Tibial artery (tissue), 4 donors: ENCODE data around the gene TMEM190.

Experiments used
- DNase-seq, 2 donors: peaks; one replicate each; pipeline ENCODE4 v3.0.0-alpha.2; 2019
- H3K27ac ChIP-seq, 2 donors: fragments of 200-600 bp; sonication (generic) in 1 of 2; 1 replicate in 1 of 2; 2 replicates in 1 of 2; pipeline ENCODE4 v1.5.1; 2018 to 2019; ENCODE audit warnings: mild to moderate bottlenecking in 1 of 2
- H3K27me3 ChIP-seq, 2 donors: fragments of 200-600 bp; sonication (generic) in 1 of 2; one replicate each; pipeline versions ENCODE4 v1.5.1 to v1.6.0; 2016 to 2019
- H3K36me3 ChIP-seq, 3 donors: fragments of 200-600 bp; sonication (generic) in 2 of 3; one replicate each; pipeline ENCODE4 v1.5.1; 2016 to 2019; ENCODE audit warnings: mild to moderate bottlenecking in 2 of 3
- H3K4me1 ChIP-seq, 4 donors: fragments of 200-600 bp; sonication (generic) in 2 of 4; 1 replicate in 3 of 4; 2 replicates in 1 of 4; pipeline ENCODE4 v1.5.1; 2016 to 2019
- H3K4me3 ChIP-seq, 2 donors: fragments of 200-600 bp; sonication (generic) in 1 of 2; 1 replicate in 1 of 2; 2 replicates in 1 of 2; pipeline ENCODE4 v1.5.1; 2018 to 2019; ENCODE audit warnings: mild to moderate bottlenecking in 2 of 2
- H3K9me3 ChIP-seq, 3 donors: fragments of 200-600 bp; sonication (generic) in 1 of 3; one replicate each; pipeline ENCODE4 v1.5.1; 2016 to 2019
- CTCF ChIP-seq, 2 experiments: fragments of 200-600 bp in 1 of 2; fragments of 450-650 bp in 1 of 2; IDR thresholded peaks; one replicate each; pipeline ENCODE4 v1.5.1; 2017 to 2019; ENCODE audit warnings: antibody characterized with exemption in 2 of 2, mild to moderate bottlenecking in 1 of 2, moderate library complexity in 1 of 2
- intact Hi-C: fragments of 100-400 bp; cut with DNase I; formaldehyde crosslinking; loops from one replicate; pipeline ENCODE4 v1.15.0; 2023; ENCODE audit warnings: low total_unique reads

Gene TMEM190

GRCh38 chr19:55423225-55424005 is 46.8 kb downstream of the TMEM190 start:
- TF ChIP-seq CTCF (IDR thresholded peaks at IDR 0.05), result no peak
- Histone ChIP-seq H3K9me3 (no peaks in the 10 kb centered on the region), H3K27ac (no peak overlapping the region), H3K27me3 (peaks cover 0 to 60% of the 10 kb centered on the region in 2 donors), H3K36me3 (no peaks in the 10 kb centered on the region), H3K4me1 (no peaks in the 10 kb centered on the region), H3K4me3 (no peak overlapping the region)
- no peak for DNase-seq
- intact Hi-C loops, result no loop called here

- intact Hi-C loops, result no loop called here
- TF ChIP-seq CTCF (IDR thresholded peaks at IDR 0.05), result no peak
- peaks cover 0 to 60% of the 10 kb centered on the region in 2 donors for H3K27me3 ChIP-seq
Observed at GRCh38 chr19:55424518-55424917, 47.9 kb downstream of the TMEM190 start.

GRCh38 chr19:55426042-55426441 is 49.4 kb downstream of the TMEM190 start:
- no peaks in the 10 kb centered on the region for H3K9me3 ChIP-seq
- H3K4me1 ChIP-seq, result no peaks in the 10 kb centered on the region
- no peak for DNase-seq
- intact Hi-C loops, result no loop called here
- no peaks in the 10 kb centered on the region for H3K36me3 ChIP-seq
- TF ChIP-seq CTCF (IDR thresholded peaks at IDR 0.05), result no peak
- H3K27me3 ChIP-seq, result peaks cover 0 to 63% of the 10 kb centered on the region in 2 donors
- no peak overlapping the region for H3K27ac ChIP-seq
- no peak overlapping the region for H3K4me3 ChIP-seq

More at GRCh38 chr19:55424518-55424917, 47.9 kb downstream of the TMEM190 start:
- DNase-seq, result no peak
- Histone ChIP-seq H3K4me3 (no peak overlapping the region), H3K4me1 (no peaks in the 10 kb centered on the region), H3K27ac (no peak overlapping the region), H3K36me3 (no peaks in the 10 kb centered on the region), H3K9me3 (no peaks in the 10 kb centered on the region)
